ENCODE results near the gene ART4. TPM values are rescaled to one million over a fixed set of nuclear protein-coding genes. Genes with fewer than 3 reads are reported as not detected.

ART4 gene
- total RNA-seq, 1 donor from 2014 or later = not detected

DNA sequence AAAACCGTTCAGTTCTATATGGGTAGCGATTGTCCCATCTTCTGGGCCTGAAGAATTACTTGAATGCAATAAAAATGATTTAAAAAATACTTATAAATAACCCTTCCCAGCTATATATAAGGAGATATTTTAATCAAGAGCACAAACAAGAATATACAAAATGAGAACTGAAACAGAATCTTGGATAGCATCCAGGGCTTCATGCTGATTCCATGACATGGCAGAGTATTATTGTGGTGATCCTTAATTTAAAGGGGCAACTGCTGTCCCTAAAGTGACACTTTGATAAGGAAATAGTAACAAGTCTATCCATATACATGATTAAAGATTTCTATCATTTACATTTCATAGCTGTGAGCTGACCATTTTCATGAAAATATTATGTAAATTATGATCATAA is 58.9 kb downstream of the ART4 start:
- no peak overlapping the region for H3K4me3 ChIP-seq (ENCODE audit: insufficient read depth, low read depth, low read length)
- no peak overlapping the region for H3K4me3 Mint-ChIP-seq (ENCODE audit: unreplicated experiment)
- no peaks in the 10 kb centered on the region for H4K20me1 ChIP-seq (ENCODE audit: insufficient read depth, low read length)
- no peak overlapping the region for H3K27ac Mint-ChIP-seq (ENCODE audit: unreplicated experiment)
- no peak overlapping the region for H3K4me2 ChIP-seq (ENCODE audit: low read length)
- H3K4me1 Mint-ChIP-seq (ENCODE audit: low read depth, unreplicated experiment) = peaks cover 12% of the 10 kb centered on the region
- H3K36me3 ChIP-seq (ENCODE audit: insufficient read depth, low read length) = peaks cover 24% of the 10 kb centered on the region
- H3K9ac ChIP-seq (ENCODE audit: low read length) = no peak overlapping the region
- no peaks in the 10 kb centered on the region for H3K4me1 ChIP-seq (ENCODE audit: insufficient read depth, low read length)
- H3K79me2 ChIP-seq (ENCODE audit: insufficient read depth, low read length) = no peaks in the 10 kb centered on the region
- TF ChIP-seq EZH2 (IDR thresholded peaks at IDR 0.05; ENCODE audit: insufficient read depth, low read length) (no peak), CTCF (IDR thresholded peaks at IDR 0.05; ENCODE audit: insufficient read depth, low read depth, low read length) (no peak)
- peaks cover 13% of the 10 kb centered on the region for H3K36me3 Mint-ChIP-seq (ENCODE audit: low read depth, unreplicated experiment)
- no peaks in the 10 kb centered on the region for H3K9me3 ChIP-seq (ENCODE audit: insufficient read depth, low read depth, low read length)
- peaks cover 1% of the 10 kb centered on the region for H3K9me3 Mint-ChIP-seq (ENCODE audit: unreplicated experiment)
- no peaks in the 10 kb centered on the region for H3K27me3 ChIP-seq (ENCODE audit: insufficient read depth, low read length)
- no peak for FAIRE-seq
- no peak overlapping the region for H2AFZ ChIP-seq (ENCODE audit: low read depth, low read length)
- H3K27me3 Mint-ChIP-seq (ENCODE audit: low read depth, unreplicated experiment) = no peaks in the 10 kb centered on the region
- DNase-seq (ENCODE audit: low read depth) = no peak
- H3K27ac ChIP-seq (ENCODE audit: low read depth, low read length) = no peak overlapping the region

- Histone ChIP-seq H3K4me1 (ENCODE audit: insufficient read depth, low read length) (no peaks in the 10 kb centered on the region), H3K4me2 (ENCODE audit: low read length) (no peak overlapping the region), H3K79me2 (ENCODE audit: insufficient read depth, low read length) (no peaks in the 10 kb centered on the region), H3K36me3 (ENCODE audit: insufficient read depth, low read length) (peaks cover 11% of the 10 kb centered on the region), H3K27me3 (ENCODE audit: insufficient read depth, low read length) (no peaks in the 10 kb centered on the region), H3K4me3 (ENCODE audit: insufficient read depth, low read depth, low read length) (no peak overlapping the region), H2AFZ (ENCODE audit: low read depth, low read length) (no peak overlapping the region), H3K9ac (ENCODE audit: low read length) (no peak overlapping the region), H3K9me3 (ENCODE audit: insufficient read depth, low read depth, low read length) (no peaks in the 10 kb centered on the region), H4K20me1 (ENCODE audit: insufficient read depth, low read length) (no peaks in the 10 kb centered on the region), H3K27ac (ENCODE audit: low read depth, low read length) (no peak overlapping the region)
- Mint-ChIP-seq H3K9me3 (ENCODE audit: unreplicated experiment) (peaks cover 1% of the 10 kb centered on the region), H3K4me3 (ENCODE audit: unreplicated experiment) (no peak overlapping the region), H3K4me1 (ENCODE audit: low read depth, unreplicated experiment) (peaks cover 12% of the 10 kb centered on the region), H3K27me3 (ENCODE audit: low read depth, unreplicated experiment) (no peaks in the 10 kb centered on the region), H3K36me3 (ENCODE audit: low read depth, unreplicated experiment) (peaks cover 9% of the 10 kb centered on the region), H3K27ac (ENCODE audit: unreplicated experiment) (no peak overlapping the region)
- TF ChIP-seq EZH2 (IDR thresholded peaks at IDR 0.05; ENCODE audit: insufficient read depth, low read length) (no peak), CTCF (IDR thresholded peaks at IDR 0.05; ENCODE audit: insufficient read depth, low read depth, low read length) (no peak)
- FAIRE-seq (no peak), DNase-seq (ENCODE audit: low read depth) (no peak)
Measured at GRCh38 chr12:14782756-14783155, 60.6 kb downstream of the ART4 start.

- Histone ChIP-seq H3K4me1 (ENCODE audit: insufficient read depth, low read length) (no peaks in the 10 kb centered on the region), H4K20me1 (ENCODE audit: insufficient read depth, low read length) (no peaks in the 10 kb centered on the region), H3K9ac (ENCODE audit: low read length) (no peak overlapping the region), H3K27me3 (ENCODE audit: insufficient read depth, low read length) (no peaks in the 10 kb centered on the region), H3K79me2 (ENCODE audit: insufficient read depth, low read length) (no peaks in the 10 kb centered on the region), H3K4me2 (ENCODE audit: low read length) (no peak overlapping the region), H2AFZ (ENCODE audit: low read depth, low read length) (no peak overlapping the region), H3K36me3 (ENCODE audit: insufficient read depth, low read length) (peaks cover 6% of the 10 kb centered on the region), H3K9me3 (ENCODE audit: insufficient read depth, low read depth, low read length) (no peaks in the 10 kb centered on the region), H3K4me3 (ENCODE audit: insufficient read depth, low read depth, low read length) (no peak overlapping the region), H3K27ac (ENCODE audit: low read depth, low read length) (no peak overlapping the region)
- H3K36me3 Mint-ChIP-seq (ENCODE audit: low read depth, unreplicated experiment) = peaks cover 7% of the 10 kb centered on the region
- TF ChIP-seq CTCF (IDR thresholded peaks at IDR 0.05; ENCODE audit: insufficient read depth, low read depth, low read length) (no peak), EZH2 (IDR thresholded peaks at IDR 0.05; ENCODE audit: insufficient read depth, low read length) (no peak)
- no peaks in the 10 kb centered on the region for H3K9me3 Mint-ChIP-seq (ENCODE audit: unreplicated experiment)
- H3K27ac Mint-ChIP-seq (ENCODE audit: unreplicated experiment) = no peak overlapping the region
- FAIRE-seq = no peak
- H3K4me3 Mint-ChIP-seq (ENCODE audit: unreplicated experiment) = peak overlapping the region; percentile 8
- H3K4me1 Mint-ChIP-seq (ENCODE audit: low read depth, unreplicated experiment) = peaks cover 19% of the 10 kb centered on the region
- H3K27me3 Mint-ChIP-seq (ENCODE audit: low read depth, unreplicated experiment) = no peaks in the 10 kb centered on the region
- DNase-seq (ENCODE audit: low read depth) = no peak
Measured at GRCh38 chr12:14781563-14781962, 61.8 kb downstream of the ART4 start.

All from astrocyte (in vitro differentiated cells and primary cell).